ENCODE measurements around the gene TCF4. TPM values are rescaled to one million over a fixed set of nuclear protein-coding genes. Genes with fewer than 3 reads are reported as not detected.

TCF4 gene
- total RNA-seq, 1 donor from 2014 or later: 175 TPM

GRCh38 chr18:55547705-55548056 lies 40.3 kb downstream of the TCF4 start:
- H3K27me3 Mint-ChIP-seq (ENCODE audit: unreplicated experiment): no peaks in the 10 kb centered on the region
- H3K4me1 Mint-ChIP-seq (ENCODE audit: unreplicated experiment): peaks cover 17% of the 10 kb centered on the region
- no peak overlapping the region for H3K27ac Mint-ChIP-seq (ENCODE audit: unreplicated experiment)
- no peaks in the 10 kb centered on the region for H3K9me3 Mint-ChIP-seq (ENCODE audit: unreplicated experiment)
- TF ChIP-seq CTCF (IDR thresholded peaks at IDR 0.05; ENCODE audit: unreplicated experiment): no peak
- DNase-seq (ENCODE audit: low spot score): no peak
- H3K4me3 Mint-ChIP-seq (ENCODE audit: unreplicated experiment): no peak overlapping the region
- peaks cover 7% of the 10 kb centered on the region for H3K36me3 Mint-ChIP-seq (ENCODE audit: low read depth, unreplicated experiment)

- DNase-seq (ENCODE audit: low spot score): no peak
- H3K27me3 Mint-ChIP-seq (ENCODE audit: unreplicated experiment): no peaks in the 10 kb centered on the region
- peaks cover 7% of the 10 kb centered on the region for H3K36me3 Mint-ChIP-seq (ENCODE audit: low read depth, unreplicated experiment)
- H3K4me3 Mint-ChIP-seq (ENCODE audit: unreplicated experiment): no peak overlapping the region
- H3K27ac Mint-ChIP-seq (ENCODE audit: unreplicated experiment): peak overlapping the region; percentile 13
- no peaks in the 10 kb centered on the region for H3K9me3 Mint-ChIP-seq (ENCODE audit: unreplicated experiment)
- H3K4me1 Mint-ChIP-seq (ENCODE audit: unreplicated experiment): peaks cover 17% of the 10 kb centered on the region
- no peak for TF ChIP-seq CTCF (IDR thresholded peaks at IDR 0.05; ENCODE audit: unreplicated experiment)
These were observed 40.9 kb downstream of the TCF4 start for GRCh38 chr18:55546851-55547704.

GRCh38 chr18:55544014-55544413 lies 44.0 kb downstream of the TCF4 start:
- Mint-ChIP-seq H3K4me3 (ENCODE audit: unreplicated experiment) (no peak overlapping the region), H3K9me3 (ENCODE audit: unreplicated experiment) (no peaks in the 10 kb centered on the region), H3K27me3 (ENCODE audit: unreplicated experiment) (peaks cover 3% of the 10 kb centered on the region), H3K4me1 (ENCODE audit: unreplicated experiment) (peaks cover 11% of the 10 kb centered on the region), H3K36me3 (ENCODE audit: low read depth, unreplicated experiment) (no peaks in the 10 kb centered on the region), H3K27ac (ENCODE audit: unreplicated experiment) (no peak overlapping the region)
- TF ChIP-seq CTCF (IDR thresholded peaks at IDR 0.05; ENCODE audit: unreplicated experiment): no peak
- DNase-seq (ENCODE audit: low spot score): no peak

GRCh38 chr18:55543130-55543704 lies 44.8 kb downstream of the TCF4 start:
- H3K4me1 Mint-ChIP-seq (ENCODE audit: unreplicated experiment): peaks cover 11% of the 10 kb centered on the region
- no peaks in the 10 kb centered on the region for H3K9me3 Mint-ChIP-seq (ENCODE audit: unreplicated experiment)
- no peak overlapping the region for H3K4me3 Mint-ChIP-seq (ENCODE audit: unreplicated experiment)
- H3K27ac Mint-ChIP-seq (ENCODE audit: unreplicated experiment): no peak overlapping the region
- no peaks in the 10 kb centered on the region for H3K36me3 Mint-ChIP-seq (ENCODE audit: low read depth, unreplicated experiment)
- DNase-seq (ENCODE audit: low spot score): no peak
- H3K27me3 Mint-ChIP-seq (ENCODE audit: unreplicated experiment): peaks cover 3% of the 10 kb centered on the region
- no peak for TF ChIP-seq CTCF (IDR thresholded peaks at IDR 0.05; ENCODE audit: unreplicated experiment)

GRCh38 chr18:55541571-55541970 lies 46.4 kb downstream of the TCF4 start:
- no peak for TF ChIP-seq CTCF (IDR thresholded peaks at IDR 0.05; ENCODE audit: unreplicated experiment)
- Mint-ChIP-seq H3K36me3 (ENCODE audit: low read depth, unreplicated experiment) (no peaks in the 10 kb centered on the region), H3K4me1 (ENCODE audit: unreplicated experiment) (peaks cover 6% of the 10 kb centered on the region), H3K4me3 (ENCODE audit: unreplicated experiment) (no peak overlapping the region), H3K27me3 (ENCODE audit: unreplicated experiment) (peaks cover 3% of the 10 kb centered on the region), H3K9me3 (ENCODE audit: unreplicated experiment) (no peaks in the 10 kb centered on the region), H3K27ac (ENCODE audit: unreplicated experiment) (no peak overlapping the region)
- DNase-seq (ENCODE audit: low spot score): no peak

All from endothelial cell (in vitro differentiated cells).